T-cell (primary cell): Measurements from ENCODE around the gene ONECUT1. TPM values are rescaled to one million over a fixed set of nuclear protein-coding genes. Genes with fewer than 3 reads are reported as not detected.
A peak's percentile ranks its signal among the peaks of the same experiment; 100 is the strongest.

Source experiments
- ATAC-seq, 4 experiments: fragments of 200-7000 bp in 3 of 4; fragments of 150-1000 bp in 1 of 4; cut with Tn5 transposase; replicated peaks in 1 of 4; 1 replicate in 3 of 4; 2 replicates in 1 of 4; pipeline ENCODE4 v1.10.0; 2021; ENCODE audit warnings: moderate library complexity in 3 of 4, mild to moderate bottlenecking in 2 of 4, moderate number of reproducible peaks in 1 of 4
- CTCF ChIA-PET, 2 donors: fragments of 300-600 bp; sonication (Branson Sonifier 250); formaldehyde crosslinking; loops; one replicate each; lab custom pipeline; 2022; ENCODE audit warnings: antibody characterized with exemption in 2 of 2; lab: Charles Lee
- POLR2A ChIA-PET, 2 donors: fragments of 300-600 bp; sonication (Branson Sonifier 250); formaldehyde crosslinking; loops; one replicate each; lab custom pipeline; 2022; ENCODE audit warnings: antibody characterized with exemption in 2 of 2; lab: Charles Lee
- DNase-seq, 35 experiments: peaks; one replicate each; pipeline versions ENCODE4 v3.0.0 to v3.0.0-alpha.2; 2013 to 2023
- H3K27ac ChIP-seq: one replicate; pipeline ENCODE4 v1.5.1; 2013; ENCODE audit warnings: low read length
- H3K27me3 ChIP-seq, 2 experiments: replicated peaks in 1 of 2; 1 replicate in 1 of 2; 2 replicates in 1 of 2; pipeline versions ENCODE4 v1.6.1 to v1.7.0; 2013; ENCODE audit warnings: low read length in 1 of 2, mixed read lengths in 1 of 2; ENCODE audit not compliant: control insufficient read depth in 2 of 2, insufficient read depth in 2 of 2; ENCODE audit errors: extremely low read depth in 1 of 2
- H3K36me3 ChIP-seq, 2 donors: 1 replicate in 1 of 2; 2 replicates in 1 of 2; pipeline versions ENCODE4 v1.6.1 to v1.7.0; 2013; ENCODE audit warnings: low read length in 1 of 2; ENCODE audit not compliant: control insufficient read depth in 2 of 2, insufficient read depth in 1 of 2; ENCODE audit errors: extremely low read depth in 1 of 2
- H3K4me1 ChIP-seq, 2 experiments: 1 replicate in 1 of 2; 2 replicates in 1 of 2; pipeline versions ENCODE4 v1.6.1 to v1.7.0; 2013; ENCODE audit warnings: low read length in 2 of 2, mixed read lengths in 1 of 2; ENCODE audit not compliant: insufficient read depth in 2 of 2, control insufficient read depth in 1 of 2; ENCODE audit errors: extremely low read depth in 1 of 2
- H3K4me3 ChIP-seq, 2 donors: 1 replicate in 1 of 2; 2 replicates in 1 of 2; pipeline versions ENCODE4 v1.5.1 to v1.7.0; 2013; ENCODE audit warnings: mild to moderate bottlenecking in 2 of 2, low read length in 1 of 2, moderate library complexity in 1 of 2; ENCODE audit not compliant: control insufficient read depth in 1 of 2; ENCODE audit errors: extremely low read depth in 1 of 2
- H3K9me3 ChIP-seq: 2 replicates; pipeline ENCODE4 v1.7.0; 2013
- H3K27ac Mint-ChIP-seq, 2 donors: one replicate each; pipeline ENCODE4 v1.8.0; 2020 to 2021; ENCODE audit warnings: mild to moderate bottlenecking in 2 of 2, mixed read lengths in 2 of 2
- H3K27me3 Mint-ChIP-seq, 2 donors: one replicate each; pipeline ENCODE4 v1.8.0; 2021 to 2022; ENCODE audit warnings: mixed read lengths in 2 of 2
- H3K36me3 Mint-ChIP-seq: one replicate; pipeline ENCODE4 v1.8.0; 2021; ENCODE audit warnings: mixed read lengths
- H3K4me1 Mint-ChIP-seq, 3 donors: one replicate each; pipeline ENCODE4 v1.8.0; 2020 to 2022; ENCODE audit warnings: mixed read lengths in 3 of 3, mild to moderate bottlenecking in 1 of 3
- H3K4me3 Mint-ChIP-seq, 3 donors: one replicate each; pipeline ENCODE4 v1.8.0; 2020 to 2022; ENCODE audit warnings: mild to moderate bottlenecking in 3 of 3, mixed read lengths in 3 of 3, moderate library complexity in 3 of 3
- H3K9me3 Mint-ChIP-seq, 3 donors: one replicate each; pipeline ENCODE4 v1.8.0; 2020 to 2022; ENCODE audit warnings: mixed read lengths in 3 of 3
- WGBS: methylation state at CpG from one replicate; pipeline ENCODE4 v1.1.5; 2013; ENCODE audit warnings: missing lambda C conversion rate; ENCODE audit not compliant: insufficient coverage; 5-methylcytosine and 5-hydroxymethylcytosine counted together
- total RNA-seq, 35 experiments: library from RNA in 6 of 35; stranded (reverse) in 6 of 35; fragments of 120-200 nt in 1 of 35; gene quantifications; one replicate each; pipeline versions ENCODE4 v1.2.1 to v1.2.4 and lab custom pipeline; 2013 to 2026

Gene ONECUT1
- total RNA-seq, 5 donors from 2014 or later (not counting 1 experiment from before 2014, with no cell fraction given), result 0.13 TPM; not detected in 4

DNA sequence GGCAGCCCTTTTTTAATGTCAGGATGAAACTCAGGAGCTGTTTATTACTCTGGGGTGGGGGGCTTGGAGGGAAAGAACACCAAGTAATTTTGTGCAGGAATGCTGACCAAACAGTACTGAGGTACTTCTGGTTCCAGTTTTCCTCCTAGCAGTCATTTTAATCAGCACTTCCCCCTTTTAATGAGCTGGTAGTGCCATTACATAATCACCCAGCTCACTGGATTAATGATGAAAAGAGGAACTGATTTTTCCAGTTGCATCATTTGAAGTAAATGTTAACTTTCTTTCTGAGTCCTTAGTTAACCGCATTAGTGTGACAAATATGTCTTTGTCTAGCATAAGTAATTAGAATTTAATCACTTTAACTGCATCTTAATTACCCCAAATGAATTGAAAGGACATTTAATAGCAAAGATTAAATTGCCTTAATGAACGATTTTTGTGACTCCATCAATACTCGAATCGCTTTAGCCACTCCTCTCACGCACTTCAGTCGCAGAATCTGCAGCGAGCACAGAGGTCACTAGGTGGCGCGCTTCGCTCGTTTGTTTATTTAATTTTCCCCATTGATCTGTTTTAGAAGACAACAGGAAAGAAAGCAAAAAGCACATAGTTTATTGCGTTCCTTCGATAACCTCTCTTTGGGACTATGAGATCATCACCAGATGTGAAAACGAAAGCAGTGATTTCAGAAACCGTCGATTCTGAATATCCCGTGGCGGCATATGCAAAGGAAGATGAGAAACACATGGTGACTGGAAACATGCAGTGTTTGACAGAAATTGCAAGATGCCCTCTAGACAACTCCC, 9.8 kb downstream of the ONECUT1 start:
- H3K4me1 ChIP-seq, result peaks cover 0 to 25% of the 10 kb centered on the region in 2 experiments
- ChIA-PET CTCF (interaction anchor here (0.6 to 1.3 kb wide), 5 partner anchors 10 to 133 kb away, joined by 3 to 5 read pairs (median 3); no protein-coding TSS in a partner anchor), POLR2A (no interaction called here)
- peak overlapping the region; percentile 3 to 64 (median 37) for H3K4me3 Mint-ChIP-seq
- H3K27me3 Mint-ChIP-seq, result peaks cover 71 to 76% of the 10 kb centered on the region in 2 donors
- no peaks in the 10 kb centered on the region for H3K36me3 Mint-ChIP-seq
- H3K9me3 Mint-ChIP-seq, result no peaks in the 10 kb centered on the region
- 4% methylated on average over 14 of the region's 18 CpGs for WGBS
- H3K36me3 ChIP-seq, result no peaks in the 10 kb centered on the region
- H3K4me3 ChIP-seq, result peak overlapping the region in 1 of 2 donors; percentile 35
- peaks cover 7 to 22% (median 19%) of the 10 kb centered on the region in 3 donors for H3K4me1 Mint-ChIP-seq
- ATAC-seq, result peak; percentile 68 to 75 (median 69)
- no peak overlapping the region for H3K27ac ChIP-seq
- H3K27me3 ChIP-seq, result peaks cover 9 to 35% of the 10 kb centered on the region in 2 experiments
- no peak overlapping the region for H3K27ac Mint-ChIP-seq
- H3K9me3 ChIP-seq, result no peaks in the 10 kb centered on the region
- DNase-seq, result peak; percentile 30 to 79 (median 59)

- no peaks in the 10 kb centered on the region for H3K36me3 Mint-ChIP-seq
- DNase-seq (no peak), ATAC-seq (no peak)
- no peak overlapping the region for H3K27ac Mint-ChIP-seq
- peaks cover 0 to 7% of the 10 kb centered on the region in 2 experiments for H3K4me1 ChIP-seq
- H3K27ac ChIP-seq, result no peak overlapping the region
- H3K9me3 ChIP-seq, result no peaks in the 10 kb centered on the region
- WGBS, result 60% methylated on average over 1 of the region's 1 CpG
- H3K4me3 Mint-ChIP-seq, result no peak overlapping the region
- H3K27me3 ChIP-seq, result peaks cover 6 to 19% of the 10 kb centered on the region in 2 experiments
- peaks cover 72 to 76% of the 10 kb centered on the region in 2 donors for H3K27me3 Mint-ChIP-seq
- no peaks in the 10 kb centered on the region for H3K9me3 Mint-ChIP-seq
- H3K4me1 Mint-ChIP-seq, result peaks cover 4 to 12% (median 10%) of the 10 kb centered on the region in 3 donors
- POLR2A ChIA-PET, result interaction anchor here in 1 of 2 donors (0.6 kb wide), 2 partner anchors 289 to 294 kb away, joined by 3 to 4 read pairs; no protein-coding TSS in a partner anchor
- CTCF ChIA-PET, result interaction anchor here (0.5 to 1.1 kb wide), 2 partner anchors 27 to 1125 kb away, joined by 3 to 5 read pairs; no protein-coding TSS in a partner anchor
- H3K4me3 ChIP-seq, result no peak overlapping the region
- H3K36me3 ChIP-seq, result no peaks in the 10 kb centered on the region
These were observed 11.7 kb downstream of the ONECUT1 start for GRCh38 chr15:52778457-52778856.

GRCh38 chr15:52772766-52773165, 17.4 kb downstream of the ONECUT1 start:
- Histone ChIP-seq H3K4me1 (no peaks in the 10 kb centered on the region), H3K36me3 (no peaks in the 10 kb centered on the region), H3K27ac (no peak overlapping the region), H3K27me3 (peaks cover 6 to 14% of the 10 kb centered on the region in 2 experiments), H3K9me3 (no peaks in the 10 kb centered on the region), H3K4me3 (no peak overlapping the region)
- H3K27me3 Mint-ChIP-seq, result peaks cover 54 to 57% of the 10 kb centered on the region in 2 donors
- no peaks in the 10 kb centered on the region for H3K9me3 Mint-ChIP-seq
- no peak overlapping the region for H3K4me3 Mint-ChIP-seq
- no peak overlapping the region for H3K27ac Mint-ChIP-seq
- CTCF ChIA-PET, result no interaction called here
- no peaks in the 10 kb centered on the region for H3K4me1 Mint-ChIP-seq
- no peaks in the 10 kb centered on the region for H3K36me3 Mint-ChIP-seq
- POLR2A ChIA-PET, result no interaction called here
- WGBS, result no CpG with 5 or more reads among the region's 5 CpGs
- DNase-seq, result no peak
- no peak for ATAC-seq

- H3K36me3 ChIP-seq, result no peaks in the 10 kb centered on the region
- H3K36me3 Mint-ChIP-seq, result no peaks in the 10 kb centered on the region
- ATAC-seq (no peak), DNase-seq (no peak)
- no peak overlapping the region for H3K27ac ChIP-seq
- CTCF ChIA-PET, result no interaction called here
- H3K4me3 ChIP-seq, result no peak overlapping the region
- H3K27me3 ChIP-seq, result peaks cover 5 to 23% of the 10 kb centered on the region in 2 experiments
- POLR2A ChIA-PET, result interaction anchor here in 1 of 2 donors (0.6 kb wide), 1 partner anchor 291 kb away, joined by 3 read pairs; no protein-coding TSS in a partner anchor
- H3K27ac Mint-ChIP-seq, result no peak overlapping the region
- no peaks in the 10 kb centered on the region for H3K4me1 ChIP-seq
- 0% methylated on average over 1 of the region's 3 CpGs for WGBS
- no peaks in the 10 kb centered on the region for H3K4me1 Mint-ChIP-seq
- H3K27me3 Mint-ChIP-seq, result peaks cover 41 to 47% of the 10 kb centered on the region in 2 donors
- H3K9me3 ChIP-seq, result no peaks in the 10 kb centered on the region
- no peak overlapping the region for H3K4me3 Mint-ChIP-seq
- H3K9me3 Mint-ChIP-seq, result no peaks in the 10 kb centered on the region
These were observed 24.4 kb downstream of the ONECUT1 start for GRCh38 chr15:52765785-52766184.

DNA sequence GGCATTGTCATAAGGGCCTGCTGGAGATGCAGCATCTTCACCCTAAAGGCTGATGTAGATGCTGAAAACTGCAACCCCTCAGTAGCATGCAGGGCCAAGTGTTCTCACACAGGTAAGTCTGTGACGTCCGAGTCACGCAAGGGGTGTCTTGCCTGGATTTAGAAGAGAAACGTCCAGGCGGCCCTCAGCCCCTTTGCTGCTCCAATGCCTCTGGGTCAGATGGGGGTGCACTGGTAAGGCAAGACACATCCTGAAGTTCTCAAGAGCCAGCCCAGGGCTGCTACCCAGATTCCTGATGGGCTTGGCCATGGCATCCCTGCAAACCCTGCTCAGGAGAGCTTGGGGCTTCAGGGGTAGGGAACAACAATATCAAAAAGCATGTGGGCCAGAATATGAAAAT, 25.4 kb downstream of the ONECUT1 start:
- POLR2A ChIA-PET, result no interaction called here
- Histone ChIP-seq H3K27me3 (peaks cover 5 to 21% of the 10 kb centered on the region in 2 experiments), H3K4me1 (no peaks in the 10 kb centered on the region), H3K36me3 (no peaks in the 10 kb centered on the region), H3K9me3 (no peaks in the 10 kb centered on the region), H3K4me3 (no peak overlapping the region), H3K27ac (no peak overlapping the region)
- no peaks in the 10 kb centered on the region for H3K9me3 Mint-ChIP-seq
- no peak for ATAC-seq
- H3K4me3 Mint-ChIP-seq, result no peak overlapping the region
- no peaks in the 10 kb centered on the region for H3K4me1 Mint-ChIP-seq
- peaks cover 48 to 52% of the 10 kb centered on the region in 2 donors for H3K27me3 Mint-ChIP-seq
- CTCF ChIA-PET, result no interaction called here
- 72% methylated on average over 5 of the region's 5 CpGs for WGBS
- H3K27ac Mint-ChIP-seq, result no peak overlapping the region
- no peaks in the 10 kb centered on the region for H3K36me3 Mint-ChIP-seq
- DNase-seq, result no peak

DNA sequence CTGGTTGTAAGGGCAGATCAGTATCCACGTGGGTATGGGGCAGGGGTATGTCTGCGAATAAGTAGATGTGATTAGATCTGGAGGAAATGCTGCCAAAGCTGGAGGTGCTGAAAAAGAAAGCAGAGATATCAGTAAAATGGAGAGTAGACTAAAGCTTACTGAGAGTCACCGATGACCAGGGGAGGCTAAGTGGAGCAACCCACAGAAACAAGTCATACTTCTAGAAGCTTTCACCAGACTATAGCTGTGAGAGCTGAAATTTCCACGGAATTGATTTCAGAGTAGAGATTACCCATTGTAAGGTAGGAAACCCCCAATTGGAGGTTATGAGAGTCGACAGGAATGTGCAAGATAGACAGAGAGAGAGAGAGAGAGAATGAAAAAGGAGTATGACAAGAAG, 27.5 kb downstream of the ONECUT1 start:
- Mint-ChIP-seq H3K27ac (no peak overlapping the region), H3K4me3 (no peak overlapping the region), H3K4me1 (no peaks in the 10 kb centered on the region), H3K27me3 (peaks cover 41 to 44% of the 10 kb centered on the region in 2 donors), H3K9me3 (no peaks in the 10 kb centered on the region), H3K36me3 (no peaks in the 10 kb centered on the region)
- CTCF ChIA-PET, result interaction anchor here (0.6 to 0.7 kb wide), 2 partner anchors 27 to 827 kb away, joined by 3 to 4 read pairs; no protein-coding TSS in a partner anchor
- Histone ChIP-seq H3K4me3 (no peak overlapping the region), H3K9me3 (no peaks in the 10 kb centered on the region), H3K27me3 (peaks cover 2 to 28% of the 10 kb centered on the region in 2 experiments), H3K4me1 (no peaks in the 10 kb centered on the region), H3K27ac (no peak overlapping the region), H3K36me3 (no peaks in the 10 kb centered on the region)
- no peak for ATAC-seq
- 55% methylated on average over 4 of the region's 5 CpGs for WGBS
- POLR2A ChIA-PET, result no interaction called here
- DNase-seq, result no peak
